DOHH2 (cell line): ENCODE results near the gene CRACR2A.

Source experiments
- EZH2phosphoT487 ChIP-seq: fragments of 200-600 bp; sonication (generic); IDR thresholded peaks from 2 replicates; pipeline ENCODE4 v1.6.1; 2017; ENCODE audit warnings: borderline replicate concordance, mild to moderate bottlenecking, antibody characterized with exemption, low read length, moderate library complexity, mixed read lengths
- TF ChIP-seq, protein P1 (sequence below): fragments of 200-600 bp; sonication (generic); IDR thresholded peaks from one replicate; pipeline ENCODE4 v1.5.1; 2014; ENCODE audit warnings: antibody characterized with exemption, mild to moderate bottlenecking, low read depth, low read length; ENCODE audit not compliant: poor library complexity, severe bottlenecking

DNA sequence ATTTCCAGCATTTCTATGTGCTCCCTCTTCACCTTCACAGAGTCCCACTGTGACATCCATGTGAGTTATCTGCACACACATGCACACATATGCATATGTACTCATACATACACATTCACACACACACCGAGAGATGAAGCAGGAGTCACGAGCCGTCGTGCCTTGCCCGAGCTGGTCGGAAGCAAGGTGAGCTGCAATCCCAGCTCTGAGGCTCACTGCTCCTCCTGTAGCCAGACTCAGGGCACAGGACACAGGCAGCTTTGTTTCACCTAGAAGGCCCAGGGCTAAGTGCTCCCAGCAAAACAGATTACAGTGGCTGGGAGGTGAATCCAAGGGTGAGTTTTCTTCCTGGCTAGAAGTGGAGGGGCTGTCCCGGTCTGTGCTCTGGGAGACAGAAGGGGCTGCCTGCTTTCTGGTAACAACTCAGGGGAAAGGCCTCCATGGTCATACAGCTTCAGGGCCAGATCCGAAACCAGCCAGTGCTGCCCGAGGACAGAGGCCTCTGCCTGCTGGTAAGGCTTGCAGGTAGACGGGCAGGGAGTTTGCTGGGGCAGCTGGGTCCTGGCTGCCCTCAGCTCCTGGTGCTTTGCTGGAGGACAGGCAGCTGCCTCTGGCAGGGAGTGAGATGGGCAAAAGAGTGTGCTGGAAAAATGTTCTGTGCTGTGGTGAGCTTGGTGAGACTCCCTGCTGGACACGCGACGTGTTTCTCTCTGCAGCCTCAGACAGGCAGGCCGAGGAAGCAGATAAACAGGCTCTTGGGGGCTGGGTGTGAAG, 123.7 kb downstream of the CRACR2A start:
- TF ChIP-seq, protein P1, sequence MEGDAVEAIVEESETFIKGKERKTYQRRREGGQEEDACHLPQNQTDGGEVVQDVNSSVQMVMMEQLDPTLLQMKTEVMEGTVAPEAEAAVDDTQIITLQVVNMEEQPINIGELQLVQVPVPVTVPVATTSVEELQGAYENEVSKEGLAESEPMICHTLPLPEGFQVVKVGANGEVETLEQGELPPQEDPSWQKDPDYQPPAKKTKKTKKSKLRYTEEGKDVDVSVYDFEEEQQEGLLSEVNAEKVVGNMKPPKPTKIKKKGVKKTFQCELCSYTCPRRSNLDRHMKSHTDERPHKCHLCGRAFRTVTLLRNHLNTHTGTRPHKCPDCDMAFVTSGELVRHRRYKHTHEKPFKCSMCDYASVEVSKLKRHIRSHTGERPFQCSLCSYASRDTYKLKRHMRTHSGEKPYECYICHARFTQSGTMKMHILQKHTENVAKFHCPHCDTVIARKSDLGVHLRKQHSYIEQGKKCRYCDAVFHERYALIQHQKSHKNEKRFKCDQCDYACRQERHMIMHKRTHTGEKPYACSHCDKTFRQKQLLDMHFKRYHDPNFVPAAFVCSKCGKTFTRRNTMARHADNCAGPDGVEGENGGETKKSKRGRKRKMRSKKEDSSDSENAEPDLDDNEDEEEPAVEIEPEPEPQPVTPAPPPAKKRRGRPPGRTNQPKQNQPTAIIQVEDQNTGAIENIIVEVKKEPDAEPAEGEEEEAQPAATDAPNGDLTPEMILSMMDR = no peak
- TF ChIP-seq EZH2phosphoT487 = no peak
